ENCODE measurements around the gene DNAJA4.

The DNAJA4 gene

DNA sequence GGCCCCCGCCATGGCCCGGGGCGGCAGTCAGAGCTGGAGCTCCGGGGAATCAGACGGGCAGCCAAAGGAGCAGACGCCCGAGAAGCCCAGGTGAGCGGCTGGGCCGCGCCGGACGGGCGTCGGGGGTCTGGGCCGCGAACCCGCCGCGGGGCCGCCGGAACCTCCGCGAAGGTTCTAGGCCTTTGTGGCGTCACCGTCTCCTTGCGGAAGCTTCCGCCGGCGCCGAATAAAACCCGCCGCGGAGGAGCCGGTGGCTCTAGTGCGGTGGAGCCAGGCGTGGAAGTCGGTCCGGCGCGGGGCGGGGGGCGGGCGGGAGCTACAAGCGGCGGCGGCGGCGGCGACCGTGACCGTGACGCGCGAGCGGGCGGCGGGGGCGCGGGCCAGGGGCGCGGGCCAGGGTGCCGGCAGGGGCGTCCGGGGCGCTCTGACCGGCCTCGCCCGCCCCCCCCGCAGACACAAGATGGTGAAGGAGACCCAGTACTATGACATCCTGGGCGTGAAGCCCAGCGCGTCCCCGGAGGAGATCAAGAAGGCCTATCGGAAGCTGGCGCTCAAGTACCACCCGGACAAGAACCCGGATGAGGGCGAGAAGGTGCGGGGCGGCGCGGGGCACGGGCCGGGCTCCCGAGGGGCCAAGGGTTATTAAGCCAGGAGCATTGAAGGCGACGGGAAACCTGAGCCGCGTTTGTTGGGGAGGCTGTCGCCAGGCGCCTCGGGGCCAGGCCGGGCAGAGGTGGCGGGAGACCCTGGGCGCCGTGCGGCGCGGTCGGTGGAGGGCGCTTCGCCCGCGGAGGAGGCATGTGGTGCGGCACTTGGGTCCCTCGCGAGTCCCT, at the start of gene DNAJA4:
DNAJA4 (plus strand) TSS at position 259 of the 833 bp plus-strand sequence; CDS start at position 461, 202 bp downstream.
- in situ Hi-C loops (cut with HindIII; ENCODE audit: low sequenced_read_pairs) = loop anchor here (25.0 kb wide), 1 partner anchor 327 kb away; no protein-coding TSS in a partner anchor

DNA sequence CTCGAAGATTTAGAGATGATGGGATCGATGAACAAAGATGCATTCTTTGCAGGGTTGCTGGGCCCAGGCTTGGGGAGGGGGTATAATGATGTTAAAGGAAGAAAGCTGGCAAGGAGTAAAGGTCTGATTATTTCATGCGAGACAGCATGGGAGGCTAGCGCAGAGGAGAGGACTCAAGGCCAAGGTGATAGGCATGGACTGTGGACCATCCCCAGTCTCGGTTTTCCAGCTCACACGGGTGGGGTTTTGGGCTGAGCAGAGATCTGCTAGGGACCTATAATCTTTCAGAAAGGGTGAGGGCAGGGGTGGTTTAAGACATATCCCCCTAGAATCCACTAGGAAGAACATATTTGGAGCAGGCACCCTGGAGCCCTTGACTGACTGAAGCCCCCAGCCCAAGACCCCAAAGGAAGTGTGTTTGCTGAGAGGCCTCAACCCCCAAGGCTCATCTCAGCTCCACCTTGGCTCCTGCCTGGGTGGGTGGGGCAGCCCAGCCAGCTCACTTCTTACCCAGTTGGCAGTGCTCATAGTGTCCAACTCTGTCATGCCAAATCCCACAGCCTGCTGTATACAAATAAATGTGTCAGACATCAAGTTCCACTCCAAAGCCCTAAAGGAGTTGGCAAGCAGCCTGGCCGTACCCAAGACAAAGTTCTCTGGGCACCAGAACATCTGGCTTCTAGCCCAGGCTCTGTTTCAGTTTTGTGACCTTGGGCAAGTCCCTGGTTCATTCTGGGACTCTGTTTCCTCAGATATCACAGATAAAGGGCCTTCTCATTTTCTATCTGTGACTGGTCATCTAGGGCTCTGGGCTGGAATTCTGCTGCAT, 47.9 kb upstream of the DNAJA4 start:
- in situ Hi-C loops (cut with HindIII; ENCODE audit: low sequenced_read_pairs) = no loop called here

DNA sequence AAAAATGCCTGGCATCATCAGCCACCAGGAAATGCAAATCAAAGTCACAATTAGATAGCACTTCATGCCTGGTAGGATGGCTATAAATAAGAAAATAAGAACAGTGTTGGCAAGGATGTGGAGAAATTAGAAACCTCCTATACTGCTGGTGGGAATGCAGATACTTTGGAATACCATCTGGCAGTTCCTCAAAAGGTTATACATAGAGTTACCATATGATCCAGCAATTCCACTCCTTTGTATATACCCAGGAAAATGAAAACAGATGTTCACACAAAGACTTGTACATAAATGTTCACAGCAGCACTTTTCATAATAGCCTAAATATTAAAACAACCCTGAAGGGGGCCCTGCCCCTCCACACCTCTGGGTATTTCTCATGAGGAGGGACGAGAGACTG, 43.6 kb upstream of the DNAJA4 start:
- in situ Hi-C loops (cut with HindIII; ENCODE audit: low sequenced_read_pairs) = no loop called here

DNA sequence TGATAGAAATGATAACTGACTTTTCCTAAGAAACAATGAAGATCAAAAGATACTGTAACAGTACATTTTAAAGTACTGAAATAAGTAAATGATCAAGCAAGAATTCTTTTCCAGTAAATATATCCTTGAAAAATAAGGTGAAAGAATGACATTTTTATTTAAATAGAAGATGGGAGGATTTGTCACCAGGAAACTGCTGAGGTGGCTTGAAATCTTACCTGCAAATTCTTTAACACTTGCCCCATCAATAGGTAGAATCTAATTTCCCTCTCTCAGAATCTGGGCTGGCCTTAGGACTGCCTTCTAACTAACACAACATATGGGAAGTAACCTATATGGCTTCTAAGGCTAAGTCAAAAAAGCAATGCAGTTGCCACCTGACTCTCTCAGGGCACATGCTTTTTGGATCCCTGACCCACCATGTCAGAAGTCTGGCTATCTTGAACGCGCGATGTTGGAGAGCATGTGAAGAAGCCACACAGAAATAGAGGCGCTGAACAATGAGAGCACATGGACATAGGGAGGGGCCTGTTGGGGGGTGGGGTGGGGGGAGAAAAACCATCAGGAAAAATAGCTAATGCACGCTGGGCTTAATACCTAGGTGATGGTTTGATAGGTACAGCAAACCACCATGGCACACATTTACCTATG, 41.5 kb upstream of the DNAJA4 start:
- in situ Hi-C loops (cut with HindIII; ENCODE audit: low sequenced_read_pairs) = no loop called here

DNA sequence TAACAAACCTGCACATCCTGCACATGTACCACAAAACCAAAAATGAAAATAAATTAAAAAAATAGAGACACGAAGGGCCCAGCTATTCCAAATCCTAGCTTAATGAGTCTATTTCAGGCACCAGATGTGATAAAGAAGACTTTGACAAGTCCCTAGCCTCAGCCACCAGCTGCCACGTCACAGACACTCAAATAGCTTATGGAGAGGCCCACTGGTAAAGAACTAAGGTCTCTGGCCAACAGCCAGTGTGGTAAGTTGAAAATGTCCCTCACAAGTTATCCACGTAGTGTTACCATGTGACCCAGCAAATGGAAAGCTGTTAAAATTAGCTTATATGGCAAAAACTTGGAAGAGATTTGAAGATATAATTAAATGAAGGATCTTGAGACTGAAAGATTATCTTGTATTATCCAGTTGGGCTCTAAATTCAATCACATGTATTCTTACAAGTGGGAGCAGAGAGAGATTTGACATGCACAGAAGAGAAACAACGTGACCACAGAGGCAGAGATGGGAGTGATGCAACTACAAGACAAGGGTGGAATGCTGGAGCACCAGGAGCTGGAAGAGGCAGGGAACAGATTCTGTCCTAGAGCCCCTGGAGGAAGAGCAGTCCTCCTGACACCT, 40.9 kb upstream of the DNAJA4 start:
- in situ Hi-C loops (cut with HindIII; ENCODE audit: low sequenced_read_pairs) = no loop called here

DNA sequence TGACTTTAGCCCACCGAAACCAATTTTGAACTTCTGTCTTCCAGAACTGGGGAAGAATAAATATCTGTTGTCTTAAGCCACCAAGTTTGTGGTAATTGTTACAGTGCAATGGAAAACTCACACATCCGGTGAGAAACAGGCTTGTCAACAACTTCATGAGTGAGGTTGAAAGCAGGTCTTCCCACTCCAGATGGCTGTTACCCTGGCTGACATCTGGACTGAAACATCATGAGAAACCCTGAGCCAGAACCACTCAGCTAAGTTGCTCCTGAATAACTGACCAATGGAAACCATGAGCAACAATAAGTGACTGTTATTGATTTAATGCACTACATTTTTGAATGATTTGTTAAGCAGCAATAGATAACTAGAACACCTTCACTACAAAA, 40.3 kb upstream of the DNAJA4 start:
- in situ Hi-C loops (cut with HindIII; ENCODE audit: low sequenced_read_pairs) = no loop called here

DNA sequence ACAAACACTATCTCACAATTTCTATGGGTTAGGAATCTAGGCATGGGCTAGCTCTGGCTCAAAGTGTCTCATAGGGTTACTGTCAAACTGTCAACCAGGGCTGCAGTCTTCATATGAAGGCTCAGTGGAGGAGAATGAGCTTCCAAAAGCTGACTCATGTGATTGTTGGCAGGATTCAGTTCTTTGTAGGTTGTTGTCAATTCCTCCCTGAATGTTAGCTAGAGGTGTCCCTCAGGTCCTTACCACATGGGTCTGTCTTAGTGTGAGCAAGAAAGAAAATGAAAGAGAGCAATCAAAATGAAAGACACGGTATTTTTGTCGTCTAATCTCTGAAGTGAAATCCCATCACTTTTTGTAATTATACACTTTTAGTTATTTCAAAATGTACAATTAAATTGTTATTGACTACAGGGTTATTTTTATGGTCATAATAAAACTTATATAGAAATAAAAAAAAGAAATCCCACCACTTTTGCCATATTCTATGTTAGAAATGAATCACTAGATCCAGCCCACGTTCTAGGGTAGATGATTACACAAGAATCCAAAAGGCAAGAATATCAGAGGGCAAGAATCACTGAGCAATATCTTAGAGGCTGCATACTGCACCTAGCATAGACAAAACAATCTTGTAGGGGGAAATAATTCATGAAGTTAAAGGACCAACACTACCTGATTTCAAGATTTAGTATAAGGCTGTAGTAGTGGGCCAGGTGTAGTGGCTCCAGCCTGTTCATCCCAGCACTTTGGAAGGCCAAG, 38.4 kb upstream of the DNAJA4 start:
- in situ Hi-C loops (cut with HindIII; ENCODE audit: low sequenced_read_pairs) = no loop called here

DNA sequence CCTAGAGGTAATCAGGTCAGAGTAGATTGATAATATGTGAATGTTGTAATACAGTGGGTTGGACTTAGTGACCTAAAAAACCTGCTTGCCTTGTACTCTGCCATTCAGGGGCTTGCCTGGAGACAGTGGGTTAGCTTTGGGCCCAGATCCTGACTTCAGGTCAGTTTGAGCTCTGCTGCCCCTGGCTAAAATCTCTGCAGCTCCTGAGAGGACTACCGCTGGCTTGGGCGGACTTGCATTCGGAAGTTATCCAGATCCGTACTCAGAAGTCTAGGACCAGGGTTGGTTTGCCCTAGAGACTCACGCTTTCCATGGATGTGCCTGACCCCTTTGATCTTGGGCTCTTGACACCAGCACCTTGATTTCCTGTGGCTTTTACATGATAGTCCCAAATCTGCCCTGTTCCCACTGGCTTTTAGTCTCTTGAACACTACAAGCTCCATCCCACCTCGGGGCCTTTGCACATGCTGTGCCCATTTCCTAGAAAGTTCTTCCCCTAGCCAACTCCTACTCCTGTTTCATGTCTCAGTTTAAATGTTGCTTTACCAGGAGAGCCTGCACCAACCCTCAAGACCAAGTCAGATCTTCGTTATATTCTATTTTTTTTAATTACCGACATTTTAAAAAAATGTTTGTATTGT, 35.9 kb upstream of the DNAJA4 start:
- in situ Hi-C loops (cut with HindIII; ENCODE audit: low sequenced_read_pairs) = no loop called here

DNA sequence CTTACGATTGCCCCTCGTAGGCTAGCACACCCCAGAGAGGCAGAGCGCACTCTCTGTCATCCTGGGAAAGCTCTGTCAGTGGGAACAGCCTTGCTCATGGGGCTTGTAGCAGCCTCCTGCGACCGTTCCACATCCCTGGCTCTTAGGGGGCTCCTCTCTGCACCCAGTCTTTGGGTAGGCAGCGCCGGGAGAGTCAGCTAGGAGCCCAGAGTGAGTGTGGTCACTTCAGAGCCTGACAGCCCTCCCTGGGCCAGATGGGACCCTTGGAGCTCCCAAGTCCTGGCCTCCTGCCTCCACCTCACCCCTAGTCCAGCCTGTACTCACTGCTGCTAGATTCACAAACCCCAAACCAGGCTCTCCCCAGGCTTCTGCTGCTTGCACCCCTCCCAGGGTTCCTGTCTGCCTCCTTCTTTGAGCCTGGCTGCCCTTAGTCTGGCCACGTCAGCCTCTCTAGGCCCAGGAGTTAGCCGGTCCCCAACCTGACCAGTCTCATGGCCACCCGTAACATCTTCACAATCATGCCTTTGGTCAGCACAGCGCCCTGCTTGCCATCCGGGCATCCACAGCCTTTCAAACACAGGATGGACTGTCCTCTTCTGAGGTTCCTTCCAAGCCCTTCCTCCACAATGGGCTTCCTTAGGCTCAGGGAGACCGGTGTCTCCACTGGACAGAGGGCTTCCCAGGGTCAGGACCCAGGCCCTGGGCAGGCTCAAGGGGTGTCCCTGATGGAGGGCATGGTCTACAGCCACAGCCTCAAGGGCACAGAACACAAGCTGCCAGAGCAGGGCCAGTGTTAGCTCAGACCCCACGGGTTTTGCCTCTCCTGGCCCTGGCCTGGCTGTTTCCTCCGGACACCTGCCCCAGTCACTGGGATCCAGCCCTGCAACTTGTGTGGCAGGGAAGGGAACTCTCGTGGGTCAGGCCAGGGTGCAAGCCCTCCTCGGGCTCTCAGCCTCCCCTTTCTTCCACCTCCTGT, 34.6 kb upstream of the DNAJA4 start:
- in situ Hi-C loops (cut with HindIII; ENCODE audit: low sequenced_read_pairs) = no loop called here

DNA sequence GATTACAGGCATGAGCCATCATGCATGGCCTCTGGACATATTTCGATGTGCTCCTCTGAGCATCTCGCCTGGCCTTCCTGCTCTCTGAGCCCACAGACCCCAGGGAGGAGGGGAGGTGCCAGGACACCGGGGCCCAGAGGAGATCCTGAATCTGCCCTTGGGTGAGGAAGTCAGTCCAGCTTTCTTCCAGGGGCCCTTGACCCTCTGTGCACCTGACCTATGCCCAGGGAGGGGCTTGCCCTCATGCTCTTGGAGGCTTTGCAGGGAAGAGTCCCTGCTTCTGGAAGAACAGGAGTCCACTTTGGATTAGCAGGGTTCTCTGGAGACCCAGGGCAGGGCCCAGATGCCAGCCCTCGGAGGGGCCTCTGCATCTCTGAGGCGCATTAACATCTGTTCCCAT, 31.4 kb upstream of the DNAJA4 start:
- in situ Hi-C loops (cut with HindIII; ENCODE audit: low sequenced_read_pairs) = no loop called here

DNA sequence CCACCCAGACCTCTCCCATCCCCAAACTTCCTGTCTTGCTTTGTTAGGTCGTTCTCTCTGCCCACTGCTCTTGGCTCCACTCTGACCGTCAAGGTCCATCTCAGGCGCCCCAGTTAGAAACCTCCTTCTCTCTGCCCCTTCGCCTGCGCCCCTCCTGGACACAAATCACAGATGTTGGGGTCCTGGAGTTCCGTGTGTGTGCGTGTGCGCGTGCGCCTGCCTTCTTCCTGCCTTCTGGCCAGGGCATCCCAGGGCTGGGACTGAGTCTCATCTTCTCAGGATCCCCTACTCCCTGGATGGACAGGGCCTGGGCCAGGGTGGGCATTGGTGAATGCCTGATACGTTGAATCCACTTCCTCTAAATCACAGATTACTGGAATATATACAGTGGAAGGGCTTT, 30.9 kb upstream of the DNAJA4 start:
- in situ Hi-C loops (cut with HindIII; ENCODE audit: low sequenced_read_pairs) = no loop called here

DNA sequence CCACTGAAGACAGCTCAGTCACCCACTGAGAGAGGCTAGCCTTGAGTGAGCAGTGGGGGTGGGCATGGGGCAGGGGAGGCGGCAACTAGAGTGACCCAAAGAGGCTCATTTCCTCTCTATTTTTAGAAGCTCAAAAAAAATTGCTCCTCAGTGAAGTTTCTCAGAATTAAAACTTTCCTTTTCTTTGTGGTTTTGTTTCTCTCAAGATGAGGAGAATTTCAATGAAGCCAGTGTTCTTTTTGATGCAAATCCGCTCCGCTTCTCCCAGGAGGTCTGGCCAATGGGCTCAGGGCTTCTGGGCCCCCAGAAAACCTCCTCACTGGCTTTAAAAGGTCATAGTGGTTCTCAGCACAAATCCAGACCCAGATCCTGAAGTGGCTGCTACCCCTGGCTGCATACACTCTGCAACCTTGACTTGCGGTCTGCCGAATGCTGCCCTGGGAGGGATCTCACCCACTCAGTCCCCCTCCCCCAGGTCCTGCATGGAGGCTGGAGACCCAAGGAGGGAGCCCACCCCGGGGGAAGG, 29.8 kb upstream of the DNAJA4 start, which contains the start of gene ACSBG1:
ACSBG1 (minus strand) TSS at position 51 of the 526 bp plus-strand sequence. CDS start 64 bp downstream, outside the sequence.
- in situ Hi-C loops (cut with HindIII; ENCODE audit: low sequenced_read_pairs) = no loop called here

DNA sequence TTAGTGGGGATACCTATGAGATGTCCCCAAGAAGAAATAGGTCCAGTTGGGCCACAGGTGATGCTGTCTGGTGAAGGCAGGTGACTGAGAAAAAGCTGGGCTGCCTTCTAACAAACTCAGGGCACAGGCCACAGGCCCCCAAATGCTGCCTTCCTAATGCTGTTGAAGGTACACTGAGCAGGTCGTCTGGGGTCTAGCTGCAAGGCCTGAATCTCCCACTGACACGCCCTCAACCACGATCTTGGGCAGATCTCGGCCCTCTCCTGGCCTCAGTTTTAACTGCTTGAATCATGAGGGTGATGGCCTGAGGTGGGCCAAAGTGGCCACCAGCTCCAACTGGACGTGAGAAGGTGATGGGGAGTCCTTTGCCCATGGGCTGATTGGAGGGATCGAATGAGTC, 27.9 kb upstream of the DNAJA4 start:
- in situ Hi-C loops (cut with HindIII; ENCODE audit: low sequenced_read_pairs) = no loop called here

DNA sequence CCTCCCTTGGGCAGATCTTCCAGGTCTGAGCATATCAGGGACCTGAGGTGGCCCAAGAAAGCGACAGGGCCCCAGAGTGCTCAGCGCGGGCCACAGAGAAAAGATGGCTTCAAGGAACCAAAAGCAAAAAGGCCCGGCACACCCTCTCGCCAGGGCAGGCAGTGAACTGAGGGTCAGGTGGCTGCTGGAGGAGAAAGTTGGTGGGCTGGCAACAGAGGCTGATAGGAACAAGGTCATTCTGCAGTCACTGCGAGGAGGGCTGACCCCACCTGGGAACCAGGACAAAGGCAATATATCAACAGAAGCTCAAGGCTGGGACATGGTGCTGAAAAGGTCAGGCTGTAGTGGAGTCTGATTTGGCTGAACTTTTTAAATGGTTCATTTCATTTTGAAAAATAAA, 27.2 kb upstream of the DNAJA4 start:
- in situ Hi-C loops (cut with HindIII; ENCODE audit: low sequenced_read_pairs) = no loop called here

DNA sequence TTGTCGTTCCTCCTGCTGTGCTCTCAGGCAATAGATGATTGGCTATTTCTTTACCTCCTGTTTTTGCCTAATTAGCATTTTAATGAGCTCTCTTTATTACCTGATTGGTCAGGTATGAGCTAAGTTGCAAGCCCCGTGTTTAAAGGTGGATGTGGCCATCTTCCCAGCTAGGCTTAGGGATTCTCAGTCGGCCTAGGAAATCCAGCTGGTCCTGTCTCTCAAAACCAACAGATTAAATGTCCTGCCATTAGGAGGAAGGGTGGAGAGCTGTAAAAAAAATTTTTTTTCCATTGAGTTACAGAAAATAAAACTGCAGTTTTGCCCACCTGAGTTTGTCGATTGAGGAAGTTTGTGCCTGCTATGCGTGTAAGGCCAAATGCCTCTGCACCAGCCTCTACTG, 24.6 kb upstream of the DNAJA4 start:
- in situ Hi-C loops (cut with HindIII; ENCODE audit: low sequenced_read_pairs) = no loop called here

DNA sequence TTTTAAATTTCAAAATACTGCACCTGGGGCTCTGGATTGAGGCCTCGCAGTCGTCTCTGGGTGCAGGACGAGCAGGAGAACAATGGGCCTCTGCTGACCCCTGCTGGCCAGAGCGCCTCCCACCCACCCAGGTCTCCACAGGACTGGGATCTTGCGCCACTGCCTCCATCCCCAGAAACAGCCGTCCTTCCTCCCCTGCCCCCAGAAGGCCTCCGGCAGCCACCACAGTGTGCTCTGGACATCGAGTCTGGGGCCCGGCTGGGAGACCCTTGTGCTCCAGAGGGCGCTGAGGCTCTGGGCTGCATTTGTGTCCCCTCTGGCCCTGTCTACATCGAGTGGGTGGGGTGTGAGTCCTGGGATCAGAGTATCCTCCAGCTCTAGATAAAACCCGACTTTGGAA, 23.3 kb upstream of the DNAJA4 start:
- in situ Hi-C loops (cut with HindIII; ENCODE audit: low sequenced_read_pairs) = no loop called here

DNA sequence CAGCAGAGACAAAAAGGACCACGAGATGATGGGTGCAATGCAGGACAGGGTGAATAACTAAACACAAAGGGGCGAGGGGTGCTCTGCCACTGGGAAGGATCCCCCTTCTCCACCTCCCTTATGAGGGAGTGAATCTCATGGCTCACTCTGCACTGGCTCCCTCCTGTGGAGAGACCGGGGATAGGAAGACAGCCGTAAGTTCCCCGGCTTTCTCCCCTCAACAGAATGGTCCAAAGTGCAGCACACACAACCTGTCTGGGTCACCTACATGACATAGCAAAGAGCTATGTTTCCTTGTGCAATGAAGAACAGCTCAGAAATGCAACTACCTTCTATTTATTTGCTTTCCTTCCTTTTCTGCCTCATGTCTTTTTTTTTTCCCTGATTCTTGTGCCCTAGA, 22.2 kb upstream of the DNAJA4 start:
- in situ Hi-C loops (cut with HindIII; ENCODE audit: low sequenced_read_pairs) = no loop called here

DNA sequence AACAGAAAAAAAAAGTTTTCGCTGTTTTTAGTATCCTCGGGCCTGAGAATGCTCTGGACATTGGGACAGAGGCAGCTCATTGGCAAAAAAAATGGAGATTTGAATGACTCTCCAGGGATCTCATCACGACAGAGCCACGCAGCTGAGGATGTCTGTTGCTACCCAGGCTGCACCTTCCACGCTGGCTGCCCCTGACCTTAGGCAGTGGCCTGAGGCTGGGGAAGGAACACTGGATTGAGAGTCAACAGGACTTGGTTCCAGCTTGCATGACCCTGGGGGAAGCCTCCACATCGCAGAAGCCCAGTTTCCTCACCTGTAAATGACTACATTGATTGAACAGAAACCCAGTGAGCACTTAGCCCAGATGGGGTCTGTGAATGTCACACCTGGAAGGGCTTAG, 21.3 kb upstream of the DNAJA4 start:
- in situ Hi-C loops (cut with HindIII; ENCODE audit: low sequenced_read_pairs) = no loop called here

Data from DLD1 (cell line).